Activated CD4-positive, alpha-beta T cell treated with anti-CD3 and anti-CD28 coated beads, Interleukin-2, amount 10 ng/mL, durations not matched to agents 24 days and 14 days (primary cell): ENCODE data around the gene FAM204A. TPM values are rescaled to one million over a fixed set of nuclear protein-coding genes. Genes with fewer than 3 reads are reported as not detected.

Experiments used
- DNase-seq: peaks from one replicate; pipeline ENCODE4 v3.0.0; 2022
- H3K27ac Mint-ChIP-seq: one replicate; pipeline ENCODE4 v1.8.0; 2022; ENCODE audit warnings: mild to moderate bottlenecking, mixed read lengths
- H3K27me3 Mint-ChIP-seq: one replicate; pipeline ENCODE4 v1.8.0; 2022; ENCODE audit warnings: mixed read lengths
- H3K36me3 Mint-ChIP-seq: one replicate; pipeline ENCODE4 v1.8.0; 2022; ENCODE audit warnings: low read depth, mild to moderate bottlenecking, mixed read lengths
- H3K4me1 Mint-ChIP-seq: one replicate; pipeline ENCODE4 v1.8.0; 2021; ENCODE audit warnings: mixed read lengths
- H3K4me3 Mint-ChIP-seq: one replicate; pipeline ENCODE4 v1.8.0; 2022; ENCODE audit warnings: mild to moderate bottlenecking, moderate library complexity, mixed read lengths
- H3K9me3 Mint-ChIP-seq: one replicate; pipeline ENCODE4 v1.8.0; 2021; ENCODE audit warnings: mixed read lengths
- intact Hi-C: fragments of 100-400 bp; cut with micrococcal nuclease; formaldehyde crosslinking; loops from one replicate; pipeline ENCODE4 v1.15.1; 2023
- total RNA-seq: library from RNA; stranded (reverse); gene quantifications from 2 replicates; pipeline ENCODE4 v1.2.3, GENCODE V29; 2022

The FAM204A gene
- total RNA-seq, 1 donor from 2014 or later: 60.0 TPM

DNA sequence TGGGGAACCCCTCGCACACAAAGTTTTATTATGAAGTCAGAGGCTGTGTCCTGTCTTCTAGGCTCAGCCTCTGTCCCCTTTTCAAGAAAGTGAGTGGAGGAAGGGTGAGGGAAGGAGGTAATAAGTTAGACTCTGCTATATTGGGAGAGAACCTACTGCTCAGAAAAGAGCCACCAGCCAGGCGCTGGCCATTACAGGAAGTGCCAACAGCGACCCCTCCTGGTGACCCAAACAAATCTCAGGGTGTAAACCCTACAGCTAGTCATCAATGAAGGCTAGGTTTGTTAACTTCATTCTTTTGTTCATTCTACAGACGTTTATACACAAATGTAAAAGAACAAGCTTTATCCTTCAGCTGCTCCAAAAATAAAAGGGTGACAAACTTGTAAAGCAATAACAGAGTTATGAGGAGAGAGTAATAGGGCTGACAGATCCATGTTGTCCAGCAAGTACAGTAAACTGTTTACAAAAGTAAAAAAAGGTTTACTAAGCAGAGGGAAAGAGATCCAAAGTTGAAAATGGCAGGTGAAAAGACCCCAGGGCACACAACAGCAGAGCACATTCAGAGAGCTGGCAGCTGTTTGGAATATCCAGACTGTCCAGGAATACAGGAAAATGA is 82.7 kb downstream of the FAM204A start:
- intact Hi-C loops: no loop called here
- Mint-ChIP-seq H3K4me1 (no peaks in the 10 kb centered on the region), H3K27ac (no peak overlapping the region), H3K27me3 (peaks cover 53% of the 10 kb centered on the region), H3K36me3 (no peaks in the 10 kb centered on the region), H3K9me3 (no peaks in the 10 kb centered on the region), H3K4me3 (no peak overlapping the region)
- peak; percentile 77 for DNase-seq

DNA sequence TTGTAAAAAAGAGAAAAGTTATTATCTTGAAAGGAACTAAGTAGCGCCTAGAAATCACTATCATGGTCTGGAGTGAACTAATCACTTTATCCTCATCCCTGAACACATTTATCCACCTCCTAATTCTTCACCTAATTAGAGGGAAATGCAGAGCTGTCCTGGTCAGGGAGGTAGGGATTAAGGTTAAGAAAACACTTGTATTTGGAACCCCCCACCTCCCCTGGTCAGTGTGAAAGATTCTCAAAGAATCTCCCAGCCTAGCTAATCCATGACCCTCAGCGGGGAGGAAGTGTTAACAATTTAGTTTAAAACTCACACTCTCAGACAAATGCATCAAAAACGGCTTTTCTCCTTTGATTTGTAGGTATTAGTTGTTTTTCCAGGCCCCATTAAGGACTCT is 83.8 kb downstream of the FAM204A start:
- Mint-ChIP-seq H3K9me3 (no peaks in the 10 kb centered on the region), H3K27me3 (peaks cover 46% of the 10 kb centered on the region), H3K27ac (no peak overlapping the region), H3K4me3 (no peak overlapping the region), H3K36me3 (no peaks in the 10 kb centered on the region), H3K4me1 (no peaks in the 10 kb centered on the region)
- no peak for DNase-seq
- intact Hi-C loops: no loop called here

DNA sequence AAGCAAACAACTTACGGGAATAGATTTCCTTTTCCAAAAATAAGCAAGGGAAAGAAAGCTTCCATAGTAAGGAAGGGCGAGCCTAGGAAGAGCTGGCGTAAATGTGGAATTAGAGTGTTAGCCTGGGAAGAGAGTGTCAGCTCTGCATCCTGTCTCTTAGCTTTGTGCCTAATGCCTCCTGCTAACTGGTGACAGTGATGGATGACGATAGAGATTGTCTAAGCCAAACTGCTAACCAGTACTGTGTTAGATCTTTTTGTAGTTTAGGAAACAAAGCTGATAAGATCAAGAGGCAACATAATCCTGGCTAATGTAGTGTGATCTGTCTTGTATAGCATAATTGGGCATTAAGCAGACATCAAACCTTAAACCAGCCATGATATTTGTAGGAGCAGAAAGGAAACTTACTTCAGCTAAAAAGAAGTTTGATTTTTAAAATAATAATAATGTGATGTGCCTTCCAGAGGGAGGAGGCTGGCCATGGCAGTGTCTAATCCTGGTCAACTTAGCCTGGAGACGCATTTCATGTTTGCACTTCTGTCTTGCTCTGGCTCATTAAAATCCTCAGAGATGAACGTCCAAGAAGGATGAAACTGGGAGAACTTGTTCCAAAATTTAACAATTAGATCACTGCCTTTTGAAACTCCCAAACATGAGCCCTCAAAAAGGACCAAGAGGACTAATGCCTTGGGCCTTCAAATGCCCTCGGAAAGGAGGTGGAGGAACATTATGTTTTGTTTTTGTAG is 85.1 kb downstream of the FAM204A start:
- H3K4me1 Mint-ChIP-seq: no peaks in the 10 kb centered on the region
- no peaks in the 10 kb centered on the region for H3K36me3 Mint-ChIP-seq
- H3K27ac Mint-ChIP-seq: no peak overlapping the region
- H3K27me3 Mint-ChIP-seq: peaks cover 42% of the 10 kb centered on the region
- no peak overlapping the region for H3K4me3 Mint-ChIP-seq
- DNase-seq: no peak
- intact Hi-C loops: no loop called here
- no peaks in the 10 kb centered on the region for H3K9me3 Mint-ChIP-seq

DNA sequence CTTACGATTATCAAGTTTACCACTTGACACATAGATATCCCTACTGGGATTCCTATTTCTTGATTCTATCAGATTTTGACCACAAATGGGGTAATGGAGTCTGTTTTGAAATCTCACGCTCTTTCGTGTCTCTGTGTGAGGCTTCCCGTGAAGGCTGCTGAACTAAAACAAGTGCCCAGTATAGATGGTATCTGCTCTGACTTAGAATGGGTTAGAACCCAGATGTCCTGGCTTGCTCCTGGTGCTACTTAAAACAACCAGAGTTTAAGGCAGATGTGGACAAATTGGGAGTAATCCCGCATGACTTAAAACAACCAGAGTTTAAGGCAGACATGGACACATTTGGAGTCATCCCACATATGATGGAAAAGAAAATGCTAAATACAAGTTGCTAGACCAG is 85.9 kb downstream of the FAM204A start:
- no peak overlapping the region for H3K4me3 Mint-ChIP-seq
- DNase-seq: no peak
- peaks cover 39% of the 10 kb centered on the region for H3K27me3 Mint-ChIP-seq
- H3K4me1 Mint-ChIP-seq: no peaks in the 10 kb centered on the region
- H3K36me3 Mint-ChIP-seq: no peaks in the 10 kb centered on the region
- no peak overlapping the region for H3K27ac Mint-ChIP-seq
- H3K9me3 Mint-ChIP-seq: no peaks in the 10 kb centered on the region
- intact Hi-C loops: no loop called here

DNA sequence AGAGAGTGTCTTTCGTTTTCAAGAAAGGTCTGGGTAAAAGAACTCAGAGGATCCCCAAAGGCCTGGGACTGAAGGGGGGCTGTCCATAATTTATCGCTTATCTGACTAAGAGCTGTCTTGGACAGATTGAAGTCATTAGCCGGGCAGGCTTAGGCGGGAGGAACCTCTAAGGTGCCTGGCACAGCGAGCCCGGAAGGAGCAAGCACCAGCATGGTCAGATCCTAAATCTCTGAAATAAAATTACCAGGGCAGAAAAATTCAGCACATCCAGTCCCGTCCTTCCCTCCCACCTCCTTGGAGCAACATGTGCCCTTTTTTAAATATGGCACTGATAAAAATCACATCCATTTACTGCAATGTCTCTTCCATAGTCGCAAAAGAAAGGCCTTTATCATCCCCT is 86.8 kb downstream of the FAM204A start:
- DNase-seq: no peak
- Mint-ChIP-seq H3K9me3 (no peaks in the 10 kb centered on the region), H3K27ac (no peak overlapping the region), H3K36me3 (no peaks in the 10 kb centered on the region), H3K4me1 (no peaks in the 10 kb centered on the region), H3K4me3 (no peak overlapping the region), H3K27me3 (peaks cover 34% of the 10 kb centered on the region)
- intact Hi-C loops: no loop called here

DNA sequence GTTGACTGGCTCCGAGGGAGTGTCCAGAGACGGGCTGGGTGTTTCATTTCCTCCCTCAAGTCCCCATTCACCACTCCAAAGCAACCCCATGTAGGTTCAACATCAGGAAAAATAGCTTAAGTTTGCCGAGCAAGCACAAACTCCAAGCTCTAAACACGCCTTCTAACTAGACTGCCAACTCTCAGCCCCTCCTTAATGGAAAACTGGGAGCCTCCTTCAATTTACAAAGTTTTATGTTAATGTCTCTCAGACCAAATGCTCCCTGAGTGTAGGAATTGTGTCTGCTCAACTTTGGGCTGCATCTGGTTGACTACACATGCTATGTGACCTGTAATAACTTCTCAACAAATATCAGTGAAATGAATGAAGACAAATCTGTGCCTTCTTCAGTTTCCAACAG is 87.5 kb downstream of the FAM204A start:
- Mint-ChIP-seq H3K4me1 (no peaks in the 10 kb centered on the region), H3K27me3 (peaks cover 34% of the 10 kb centered on the region), H3K27ac (no peak overlapping the region), H3K4me3 (no peak overlapping the region), H3K36me3 (no peaks in the 10 kb centered on the region), H3K9me3 (no peaks in the 10 kb centered on the region)
- no peak for DNase-seq
- intact Hi-C loops: no loop called here

DNA sequence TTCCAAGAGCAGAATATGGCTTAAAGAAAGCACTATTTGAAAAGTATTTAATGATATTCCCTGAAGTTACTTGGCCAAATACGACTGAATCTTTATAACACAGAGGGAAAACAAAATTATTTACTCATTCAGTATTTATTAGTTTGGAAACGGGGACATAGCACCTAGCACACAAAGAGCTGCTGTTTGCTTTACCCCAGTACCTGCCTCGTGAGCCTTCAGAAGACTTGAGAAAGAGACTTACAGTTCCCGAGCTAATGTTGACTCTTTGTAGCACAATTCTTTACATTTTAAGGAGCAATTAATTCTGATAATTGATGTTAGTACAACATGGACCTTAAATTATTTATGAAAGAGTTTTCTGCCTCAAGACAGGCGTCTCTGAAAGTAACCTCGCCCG is 88.7 kb downstream of the FAM204A start:
- Mint-ChIP-seq H3K27me3 (peaks cover 37% of the 10 kb centered on the region), H3K27ac (no peak overlapping the region), H3K36me3 (no peaks in the 10 kb centered on the region), H3K4me3 (no peak overlapping the region), H3K9me3 (no peaks in the 10 kb centered on the region), H3K4me1 (no peaks in the 10 kb centered on the region)
- intact Hi-C loops: no loop called here
- no peak for DNase-seq

DNA sequence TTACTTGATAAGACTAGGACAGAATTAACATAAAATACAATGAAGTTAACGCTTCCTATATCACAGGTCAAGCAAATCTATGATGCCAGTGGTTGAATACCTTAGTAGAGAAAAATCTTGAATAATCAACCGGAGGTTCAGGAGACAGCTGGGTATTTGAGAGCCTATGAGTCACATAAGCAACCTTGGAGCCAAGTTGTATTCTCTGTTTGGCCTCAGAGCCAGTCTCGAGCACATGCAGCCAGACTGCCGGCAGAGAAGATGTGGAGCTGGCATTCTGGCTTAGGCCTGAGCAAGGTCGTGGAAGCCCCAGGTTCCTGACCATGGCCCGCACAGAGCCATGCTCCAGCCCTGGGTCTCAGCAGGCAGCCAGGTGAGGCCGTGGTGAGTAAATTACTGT is 90.3 kb downstream of the FAM204A start:
- intact Hi-C loops: no loop called here
- H3K9me3 Mint-ChIP-seq: no peaks in the 10 kb centered on the region
- no peaks in the 10 kb centered on the region for H3K36me3 Mint-ChIP-seq
- no peak overlapping the region for H3K27ac Mint-ChIP-seq
- peaks cover 39% of the 10 kb centered on the region for H3K27me3 Mint-ChIP-seq
- DNase-seq: no peak
- no peak overlapping the region for H3K4me3 Mint-ChIP-seq
- peaks cover 3% of the 10 kb centered on the region for H3K4me1 Mint-ChIP-seq

DNA sequence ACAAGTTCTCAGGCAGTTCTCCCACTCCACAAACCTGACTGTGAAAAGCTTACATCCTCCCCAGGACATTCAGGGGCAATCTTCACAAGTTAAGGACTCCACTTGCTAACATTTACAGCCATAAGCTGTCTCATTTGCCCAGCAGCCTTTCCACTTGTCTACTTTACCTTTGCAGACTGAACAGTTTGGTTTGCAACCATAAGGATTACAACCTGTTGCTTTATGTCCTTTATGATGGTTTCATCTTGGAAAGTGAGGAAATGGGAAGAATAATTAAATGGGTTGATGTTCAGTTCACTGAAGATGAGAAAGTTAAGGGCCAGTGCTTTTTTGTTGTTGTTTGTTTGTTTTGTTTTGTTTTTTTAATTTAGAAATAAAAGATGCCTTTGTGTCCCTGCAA is 92.4 kb downstream of the FAM204A start:
- DNase-seq: no peak
- Mint-ChIP-seq H3K27ac (no peak overlapping the region), H3K4me1 (peaks cover 5% of the 10 kb centered on the region), H3K9me3 (no peaks in the 10 kb centered on the region), H3K36me3 (no peaks in the 10 kb centered on the region), H3K4me3 (no peak overlapping the region), H3K27me3 (peaks cover 43% of the 10 kb centered on the region)
- intact Hi-C loops: loop anchor here (10.0 kb wide), 1 partner anchor 155 kb away; no protein-coding TSS in a partner anchor
